ENCODE results near the gene ROBO1.

ROBO1 gene

DNA sequence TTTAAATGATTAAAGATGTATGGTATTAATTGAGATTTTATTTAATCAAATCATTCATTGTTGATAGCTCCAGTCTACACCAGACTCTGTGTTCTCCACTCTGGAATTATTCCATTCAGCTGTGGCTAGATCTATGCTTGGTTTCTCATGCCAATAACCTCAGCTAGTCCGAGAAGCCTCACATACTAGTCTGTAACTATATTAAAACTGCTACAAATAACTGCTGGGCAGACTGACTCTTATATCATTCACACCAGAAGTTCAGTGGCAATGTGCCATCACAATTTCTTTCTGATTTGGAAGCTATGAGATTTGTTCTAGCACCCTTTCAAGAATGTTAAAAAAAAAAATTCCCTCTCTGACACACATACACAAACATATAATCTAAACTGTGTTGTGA is 947.3 kb downstream of the ROBO1 start:
- no peak for DNase-seq (ENCODE audit: low read depth in 2 of 2, low spot score in 1 of 2)

DNA sequence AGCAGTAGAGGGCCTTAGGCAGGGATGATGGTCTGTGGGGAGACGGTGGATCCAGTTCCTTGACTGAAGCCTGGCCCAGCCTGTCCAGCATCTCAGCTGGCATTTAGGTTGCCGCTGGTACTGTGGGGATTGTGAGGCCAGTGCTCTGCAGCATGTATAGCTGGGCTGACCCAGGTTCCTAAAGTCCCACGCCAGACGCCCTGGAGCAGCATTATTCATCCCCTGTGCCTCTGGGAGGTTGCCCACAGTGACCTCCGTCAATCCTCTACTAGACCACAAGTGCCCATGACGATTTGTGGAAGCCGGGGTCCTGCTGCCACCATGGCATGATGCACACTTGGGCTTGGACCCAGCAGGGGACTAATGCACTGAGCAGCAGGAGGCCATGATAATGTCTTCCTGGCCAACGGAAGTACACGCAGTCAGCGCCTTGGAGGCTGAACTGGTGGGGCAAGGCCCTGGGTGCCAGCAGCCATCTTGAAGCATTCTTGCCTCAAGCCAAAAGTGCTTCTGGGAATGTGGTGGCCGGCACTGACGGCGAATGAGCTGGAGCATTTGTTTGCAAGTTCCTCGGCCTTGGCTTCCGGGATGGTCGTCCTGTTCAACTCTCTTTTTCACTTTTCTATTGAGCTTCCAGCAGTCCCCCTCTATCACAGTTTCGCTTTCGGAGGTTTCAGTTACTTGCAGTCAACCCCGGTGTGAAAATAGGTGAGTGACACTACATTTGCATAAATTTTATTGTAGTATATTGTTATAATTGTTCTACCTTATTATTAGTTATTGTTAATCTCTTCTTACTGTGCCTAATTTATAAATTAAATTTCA is 949.4 kb downstream of the ROBO1 start:
- no peak for DNase-seq (ENCODE audit: low read depth in 2 of 2, low spot score in 1 of 2)

DNA sequence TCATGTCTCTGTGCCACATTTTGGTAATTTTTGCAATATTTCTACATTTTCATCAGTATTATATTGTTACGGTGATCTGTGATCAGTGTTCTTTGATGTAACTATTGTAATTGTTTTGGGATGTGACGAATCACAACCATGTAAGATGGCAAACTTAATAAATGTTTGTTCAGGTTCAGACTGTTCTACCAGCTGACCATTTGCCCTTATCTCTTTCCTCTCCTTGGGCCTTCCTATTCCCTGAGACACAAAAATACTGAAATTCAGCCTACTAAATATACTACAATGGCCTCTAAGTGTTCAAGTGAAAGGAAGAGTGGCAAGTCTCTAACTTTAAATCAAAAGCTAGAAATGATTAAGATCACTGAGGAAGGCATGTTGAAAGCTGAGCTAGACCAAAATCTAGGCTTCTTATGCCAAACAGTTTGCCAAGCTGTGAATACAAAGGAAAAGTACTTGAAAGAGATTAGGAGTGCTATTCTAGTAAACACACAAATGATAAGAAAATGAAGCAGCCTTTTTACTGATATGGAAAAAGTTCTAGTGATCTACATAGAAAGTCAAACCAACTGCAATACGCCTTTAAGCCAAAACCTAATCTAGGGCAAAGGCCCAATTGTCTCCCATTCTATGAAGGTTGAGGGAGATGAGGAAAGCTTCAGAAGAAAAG is 952.8 kb downstream of the ROBO1 start:
- DNase-seq (ENCODE audit: low read depth in 2 of 2, low spot score in 1 of 2) = no peak

DNA sequence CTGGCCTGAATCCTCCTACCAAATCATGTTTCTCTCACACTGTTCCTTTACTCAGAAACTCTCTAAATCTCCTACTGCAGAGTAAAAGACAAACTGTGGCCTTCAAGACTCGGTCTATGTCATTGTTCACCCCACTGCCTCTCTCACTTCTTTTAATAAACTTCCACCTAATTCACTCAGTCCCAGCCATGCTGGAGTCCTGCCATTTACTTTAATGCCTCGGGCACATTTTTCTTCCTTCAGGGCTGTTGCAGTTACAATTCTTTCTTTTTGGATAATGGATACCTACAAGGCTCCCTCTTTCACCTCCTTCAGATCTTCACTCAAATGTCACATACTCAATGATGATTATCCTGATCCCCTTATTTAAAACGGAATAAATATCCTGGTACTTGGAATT is 955.6 kb downstream of the ROBO1 start:
- no peak for DNase-seq (ENCODE audit: low read depth in 2 of 2, low spot score in 1 of 2)

DNA sequence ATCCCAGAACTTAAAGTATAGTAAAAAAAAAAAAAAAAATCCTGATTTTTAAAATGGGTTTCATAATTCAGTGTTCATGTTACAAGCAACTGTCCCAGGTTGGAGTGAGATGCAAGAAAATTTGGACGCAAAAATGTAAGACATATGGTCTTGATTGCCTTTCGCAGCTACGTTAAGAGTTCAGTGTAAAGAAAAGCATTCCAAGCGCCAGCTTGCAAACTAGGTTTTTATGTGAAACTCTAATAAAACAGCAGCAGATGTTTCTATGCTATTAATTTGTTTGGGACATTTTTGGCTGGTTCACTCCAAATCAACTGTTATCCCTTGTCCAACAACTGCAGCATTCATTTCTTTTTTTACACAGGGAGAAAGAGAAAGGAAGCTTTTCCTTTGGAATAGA is 957.8 kb downstream of the ROBO1 start:
- DNase-seq (ENCODE audit: low read depth in 2 of 2, low spot score in 1 of 2) = no peak

DNA sequence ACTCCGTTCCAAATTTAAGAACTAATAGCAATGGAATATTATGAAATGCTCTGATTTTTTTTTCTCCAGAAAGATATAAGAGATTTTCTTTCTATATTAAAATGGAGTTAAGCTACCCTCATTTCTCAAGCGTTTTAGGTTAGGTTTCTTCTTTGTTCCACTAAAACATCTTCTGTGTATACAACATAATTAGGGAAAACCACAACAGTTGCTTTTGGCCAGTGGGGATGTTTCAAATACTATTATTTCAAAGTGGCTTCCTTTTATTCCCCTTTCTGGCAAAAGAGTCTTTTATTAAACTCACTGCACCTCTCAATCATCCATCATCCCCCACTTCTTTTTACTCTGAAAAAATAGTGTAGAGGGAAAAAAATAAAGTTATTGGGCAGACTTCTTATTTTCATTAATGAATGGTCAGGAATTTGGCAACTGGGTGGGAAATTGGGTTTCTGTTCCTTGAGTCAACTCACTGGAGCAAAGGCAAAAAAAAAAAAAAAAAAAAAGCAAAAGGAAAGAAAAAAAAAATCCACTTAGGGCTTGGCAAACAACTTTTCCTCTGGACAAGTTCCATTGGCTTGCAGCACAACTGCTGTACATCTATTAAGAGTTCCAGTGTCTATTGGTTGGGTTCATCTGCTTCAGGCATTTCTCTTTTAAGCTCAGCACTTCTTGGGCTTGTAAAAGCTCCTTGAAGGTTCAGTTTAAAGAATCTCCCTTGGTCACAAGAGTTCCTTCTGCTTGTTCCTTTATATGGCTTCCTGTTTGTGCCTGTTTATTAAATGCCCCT is 963.4 kb downstream of the ROBO1 start:
- no peak for DNase-seq (ENCODE audit: low read depth in 2 of 2, low spot score in 1 of 2)

DNA sequence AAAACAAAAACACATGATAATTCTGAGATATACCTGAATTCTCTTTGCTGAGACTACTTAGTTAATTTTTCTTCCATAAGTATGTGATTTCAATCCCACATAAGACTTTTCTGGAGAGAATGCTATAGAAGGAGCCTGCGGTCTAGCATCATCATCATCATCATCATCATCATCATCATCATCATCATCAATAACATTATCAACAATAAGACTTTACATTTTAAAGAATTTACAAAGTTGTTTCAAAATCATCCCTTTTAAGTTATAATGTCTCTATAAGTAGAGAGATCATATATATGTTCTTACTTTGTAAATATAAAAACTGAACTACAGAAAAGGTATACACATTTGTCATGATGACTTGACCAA is 965.3 kb downstream of the ROBO1 start:
- DNase-seq (ENCODE audit: low read depth in 2 of 2, low spot score in 1 of 2) = no peak

DNA sequence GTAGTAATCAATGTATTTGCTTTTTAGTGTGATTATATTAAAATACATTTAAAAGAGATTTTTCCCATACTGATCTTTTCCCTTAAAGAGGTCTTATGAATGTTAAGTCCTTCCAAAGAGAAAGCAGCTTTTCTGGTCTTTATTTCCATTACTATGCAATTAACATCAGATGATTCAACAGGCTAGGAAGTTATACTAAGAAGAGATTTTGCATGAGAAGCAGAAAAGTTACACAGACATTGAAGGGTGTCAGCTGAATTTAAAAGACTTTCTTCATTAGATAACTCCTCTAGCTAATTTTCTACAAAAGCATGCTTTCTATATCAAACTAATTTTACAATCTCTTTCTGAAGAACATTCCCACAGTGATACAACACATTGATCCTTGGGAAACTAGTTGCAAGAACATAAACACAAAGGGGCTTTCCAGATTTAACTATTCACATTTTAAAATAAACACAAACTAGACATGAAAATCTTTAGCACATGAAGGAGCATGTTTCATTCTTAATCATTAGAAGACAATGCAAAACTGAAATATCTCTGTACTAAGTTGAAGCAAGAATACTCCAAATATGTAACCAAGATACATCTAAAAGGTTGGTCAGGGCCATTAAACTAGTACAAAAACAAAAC is 965.8 kb downstream of the ROBO1 start:
- no peak for DNase-seq (ENCODE audit: low read depth in 2 of 2, low spot score in 1 of 2)

DNA sequence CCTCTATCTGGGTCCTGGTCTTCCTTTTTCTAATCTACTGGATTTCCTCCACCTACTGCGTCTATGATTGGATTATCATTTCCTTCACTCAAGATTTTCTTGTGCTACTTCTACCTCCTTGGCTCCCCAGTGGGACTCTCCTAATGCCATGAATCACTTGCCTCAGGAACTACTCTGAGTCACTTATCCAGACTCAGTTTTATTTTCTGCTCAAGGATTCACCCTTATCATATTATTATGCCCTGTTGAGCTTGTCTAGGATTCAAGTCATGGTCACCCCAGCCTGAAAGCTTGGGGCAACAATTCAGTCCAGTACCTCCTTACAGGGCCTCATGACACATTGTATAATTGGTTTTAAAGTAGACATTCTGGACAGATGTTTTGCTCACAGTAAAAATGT is 968.1 kb downstream of the ROBO1 start:
- no peak for DNase-seq (ENCODE audit: low read depth in 2 of 2, low spot score in 1 of 2)

DNA sequence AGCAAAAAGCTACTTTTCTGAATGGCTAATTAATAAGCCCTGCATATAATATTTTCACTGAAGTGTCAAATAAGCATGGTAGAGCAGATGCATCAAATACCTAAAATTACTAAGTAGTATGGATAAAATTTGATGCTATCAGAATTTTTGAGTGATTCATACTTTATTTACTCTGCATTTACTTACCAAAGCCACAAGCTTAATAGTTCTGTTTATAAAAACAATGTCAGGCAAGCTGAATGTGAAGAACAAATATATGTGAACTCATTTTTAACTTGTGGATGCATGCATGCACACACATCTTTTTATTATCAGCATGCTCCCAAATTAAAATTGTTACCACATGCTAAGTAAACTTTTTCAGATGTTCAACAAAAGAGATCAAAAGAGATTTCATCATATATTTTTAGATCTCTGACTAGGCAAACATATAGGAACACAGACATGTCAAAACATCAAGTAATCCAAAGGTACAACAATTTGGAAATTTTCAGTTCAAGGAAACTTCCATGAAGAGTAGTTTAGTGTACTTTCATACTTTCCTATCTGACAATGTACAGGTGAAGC is 969.4 kb downstream of the ROBO1 start:
- DNase-seq (ENCODE audit: low read depth in 2 of 2, low spot score in 1 of 2) = no peak

DNA sequence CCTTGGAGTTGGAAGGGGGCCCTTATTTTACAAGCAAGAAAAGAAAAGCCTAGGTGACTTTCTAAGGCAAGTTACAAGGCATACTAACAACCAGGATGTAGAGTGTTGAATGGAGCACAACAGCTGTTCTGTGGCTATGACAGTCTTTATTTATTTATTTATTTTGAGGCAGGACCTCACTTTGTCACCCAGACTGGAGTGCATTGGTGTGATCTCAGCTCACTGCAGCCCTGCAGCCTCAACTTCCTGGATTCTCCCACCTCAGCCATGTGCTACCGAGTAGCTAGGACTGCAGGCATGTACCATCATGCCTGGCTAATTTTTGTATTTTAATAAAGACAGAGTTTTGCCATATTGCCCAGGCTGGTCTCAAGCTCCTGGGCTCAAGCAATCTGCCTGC is 973.4 kb downstream of the ROBO1 start:
- DNase-seq (ENCODE audit: low read depth in 2 of 2, low spot score in 1 of 2) = no peak

DNA sequence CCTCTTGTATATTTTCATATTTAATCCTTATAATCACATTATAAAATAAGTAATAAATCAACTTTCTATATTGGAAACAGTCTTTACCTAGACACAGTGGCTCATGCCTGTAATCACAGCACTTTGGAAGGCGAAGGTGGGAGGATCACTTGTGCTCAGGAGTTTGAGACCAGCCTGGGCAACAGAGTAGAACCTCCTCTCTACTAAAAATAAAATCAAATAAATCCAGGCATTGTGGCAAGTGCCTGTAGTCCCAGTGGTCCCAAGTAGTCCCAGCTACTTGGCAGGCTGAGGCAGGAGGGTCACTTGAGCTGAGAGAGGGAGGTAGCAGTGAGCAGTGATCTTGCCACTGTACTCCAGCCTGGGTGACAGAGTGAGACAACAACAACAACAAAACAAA is 975.1 kb downstream of the ROBO1 start:
- DNase-seq (ENCODE audit: low read depth in 2 of 2, low spot score in 1 of 2) = no peak

DNA sequence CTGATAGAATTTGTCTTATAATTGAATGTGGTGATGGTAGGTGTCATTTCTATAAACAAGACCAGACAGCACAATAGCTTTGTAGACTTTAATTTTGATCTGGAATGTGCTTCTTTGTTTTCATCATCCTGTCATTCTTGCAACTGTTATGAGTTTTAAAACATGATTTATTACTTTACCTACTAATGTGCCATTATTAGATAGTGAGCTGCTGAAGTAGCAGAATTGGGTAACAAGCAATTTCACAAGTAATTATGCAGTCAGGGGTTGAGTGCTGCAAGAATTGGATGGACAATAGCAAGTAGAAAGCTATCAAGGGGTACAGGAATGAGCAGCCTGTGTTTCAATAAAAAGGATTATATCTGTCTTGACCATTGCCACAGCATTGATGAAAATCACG is 975.6 kb downstream of the ROBO1 start:
- no peak for DNase-seq (ENCODE audit: low read depth in 2 of 2, low spot score in 1 of 2)

DNA sequence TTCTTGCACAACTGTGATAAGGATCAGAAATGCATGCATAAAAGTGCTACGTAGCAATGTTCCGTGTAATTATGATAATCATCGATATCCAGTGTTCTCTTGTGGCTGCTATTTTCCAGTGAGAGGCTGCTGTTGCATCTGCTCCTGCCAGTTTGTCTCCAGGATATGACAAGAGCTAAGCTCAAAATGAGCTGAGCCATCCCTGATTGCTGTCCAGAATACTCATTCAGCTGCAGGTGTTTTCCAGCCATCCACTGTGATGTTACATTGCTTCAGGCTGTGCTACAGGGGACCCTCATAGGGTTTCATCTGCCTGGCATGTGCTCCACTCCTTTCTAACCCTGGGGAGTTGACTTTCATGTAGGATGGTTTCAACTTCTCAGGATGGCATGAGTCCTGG is 976.0 kb downstream of the ROBO1 start:
- DNase-seq (ENCODE audit: low read depth in 2 of 2, low spot score in 1 of 2) = no peak

DNA sequence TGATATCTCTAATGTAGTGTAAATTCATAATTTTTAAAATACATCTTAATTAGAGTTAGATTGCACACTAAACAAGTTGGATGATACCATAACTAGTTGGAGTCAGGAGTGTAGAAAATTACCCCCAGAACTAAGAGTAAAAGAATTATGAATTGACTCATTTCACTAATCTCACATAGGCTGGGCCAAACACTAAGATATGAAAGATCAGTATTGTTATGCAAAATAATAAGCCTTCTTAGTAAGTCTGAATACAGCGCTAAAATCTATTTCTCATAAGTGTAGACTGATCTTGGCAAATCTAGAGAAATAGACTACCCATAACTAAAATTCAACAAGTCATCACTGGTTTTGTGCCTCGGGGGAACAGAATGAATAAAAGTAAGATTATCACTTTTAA is 979.0 kb downstream of the ROBO1 start:
- DNase-seq (ENCODE audit: low read depth in 2 of 2, low spot score in 1 of 2) = no peak

DNA sequence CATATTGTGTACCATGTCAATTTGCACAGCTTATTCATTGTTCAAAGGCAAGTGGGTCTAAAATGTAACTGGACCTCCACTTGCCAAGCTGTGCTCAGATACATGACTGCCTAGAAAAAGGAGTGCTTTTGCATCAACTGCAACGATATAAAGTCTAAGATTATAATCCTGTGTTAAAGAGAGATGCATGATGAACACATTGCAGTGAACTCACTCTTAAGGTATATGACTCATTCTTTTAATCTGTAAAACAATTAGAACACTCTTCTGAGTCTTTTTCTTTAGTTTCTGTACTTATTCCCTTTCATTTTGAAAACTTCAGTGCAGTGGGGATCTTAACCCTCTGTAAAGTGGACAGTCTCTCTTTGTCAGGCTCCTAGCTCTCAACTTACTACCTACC is 982.8 kb downstream of the ROBO1 start:
- DNase-seq (ENCODE audit: low read depth in 2 of 2, low spot score in 1 of 2) = no peak

DNA sequence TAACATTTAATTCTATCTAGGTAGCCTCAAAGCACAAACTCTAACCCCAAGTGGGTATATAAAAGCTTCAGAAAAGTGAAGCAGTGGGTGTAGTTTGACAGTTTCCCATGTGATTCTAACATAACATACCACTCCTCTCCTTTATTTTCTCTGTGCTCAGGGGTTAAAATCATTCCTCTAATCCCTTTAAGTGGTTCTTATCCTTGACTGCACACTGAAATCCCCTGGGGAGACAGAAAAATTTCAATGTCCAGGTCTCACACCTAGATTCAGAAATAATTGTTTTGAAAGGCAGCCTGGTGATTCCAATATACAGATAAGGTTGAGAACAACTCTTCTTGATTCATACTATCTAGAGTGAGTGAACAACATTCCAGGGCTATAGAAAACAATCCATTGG is 986.4 kb downstream of the ROBO1 start:
- no peak for DNase-seq (ENCODE audit: low read depth in 2 of 2, low spot score in 1 of 2)

DNA sequence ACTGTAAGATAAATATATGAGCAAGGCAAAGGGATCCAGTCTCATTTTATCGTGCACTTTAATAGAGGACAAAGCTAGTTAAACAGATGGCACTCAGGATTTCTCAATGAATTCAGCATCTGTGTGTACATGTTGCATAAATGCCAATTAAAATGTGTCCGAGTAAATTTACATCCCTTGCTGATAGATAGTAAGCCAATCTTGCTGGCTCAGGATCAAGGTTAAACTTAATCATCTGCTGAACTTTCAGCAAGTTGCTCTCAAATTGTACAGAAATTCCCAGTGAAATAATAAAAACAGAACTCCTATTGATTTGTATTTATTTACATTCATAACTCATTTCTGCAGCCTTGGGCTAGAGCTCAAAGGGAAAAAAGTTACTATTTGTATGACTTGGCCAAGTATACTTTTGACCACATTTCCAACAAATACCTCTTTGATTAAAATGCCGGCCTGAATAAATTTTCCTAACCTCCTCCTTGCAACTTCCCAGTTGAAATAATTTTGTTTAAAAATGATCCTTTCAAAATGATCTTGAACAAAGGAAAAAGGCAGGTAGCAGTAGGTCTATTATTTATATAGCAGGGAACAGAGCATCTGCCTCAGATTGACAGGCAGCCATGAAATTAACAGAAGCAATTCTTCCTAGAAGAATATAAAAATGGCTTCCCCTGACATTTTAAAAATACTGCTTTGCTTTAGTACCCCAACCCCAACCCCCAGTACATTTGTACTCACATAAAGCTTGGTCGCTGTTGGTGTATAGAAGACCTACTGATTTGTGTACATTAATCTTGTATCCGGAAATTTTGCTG is 1001.9 kb downstream of the ROBO1 start:
- no peak for DNase-seq (ENCODE audit: low read depth in 2 of 2, low spot score in 1 of 2)

DNA sequence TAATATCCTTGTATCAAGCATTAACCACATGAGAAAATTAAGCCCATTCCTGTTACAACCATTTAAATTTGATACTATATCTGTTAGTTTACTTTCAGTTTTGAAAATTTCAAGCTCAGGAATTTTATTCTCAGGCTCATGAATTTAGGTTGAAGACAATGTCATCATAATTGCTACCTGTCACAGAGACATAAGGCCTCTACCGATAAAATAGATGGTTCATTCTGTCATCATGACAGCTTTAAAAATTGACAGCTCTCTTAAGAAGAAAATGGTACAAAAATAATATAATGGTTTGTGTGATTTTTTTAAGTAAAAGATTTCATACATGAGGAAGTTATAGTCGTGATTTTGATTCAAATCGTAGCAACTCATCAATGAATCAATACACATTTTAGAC is 1003.2 kb downstream of the ROBO1 start:
- no peak for DNase-seq (ENCODE audit: low read depth in 2 of 2, low spot score in 1 of 2)

DNA sequence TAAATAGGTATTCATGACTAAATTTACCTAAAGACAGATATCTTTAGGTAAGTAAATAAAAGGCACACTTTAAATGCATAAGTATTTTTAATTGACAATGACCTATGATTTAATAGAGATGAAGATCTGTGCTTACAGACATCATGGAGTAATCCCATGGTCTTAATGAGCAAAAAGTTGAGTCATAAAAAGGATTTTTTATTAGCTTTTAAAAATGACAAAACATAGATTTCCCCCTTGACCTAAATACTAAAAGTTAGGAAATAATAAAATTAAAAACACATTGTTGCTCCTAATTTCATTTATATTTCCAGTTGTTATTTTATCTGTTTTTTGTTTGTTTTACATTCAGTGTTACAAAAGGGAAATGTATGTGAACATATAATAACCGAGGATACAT is 1005.7 kb downstream of the ROBO1 start:
- no peak for DNase-seq (ENCODE audit: low read depth in 2 of 2, low spot score in 1 of 2)

DNA sequence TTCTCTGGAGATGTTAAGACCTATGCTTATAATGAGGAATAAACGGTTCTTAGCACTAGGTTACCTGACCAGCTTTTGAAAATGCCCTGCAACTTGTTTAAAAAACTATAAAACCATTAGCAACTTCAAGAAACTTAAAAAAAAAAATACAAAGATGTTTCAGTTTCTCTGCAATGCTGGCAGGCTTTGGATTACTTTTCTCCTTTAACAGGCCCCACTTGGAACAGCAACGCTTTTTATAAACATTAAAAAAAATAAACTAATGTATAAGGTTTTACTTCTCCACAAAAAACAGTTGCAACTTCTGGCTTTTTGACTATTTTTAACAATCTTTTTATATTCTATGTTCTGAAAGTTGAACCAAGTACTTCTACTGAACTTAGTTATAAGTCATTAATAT is 1006.7 kb downstream of the ROBO1 start:
- DNase-seq (ENCODE audit: low read depth in 2 of 2, low spot score in 1 of 2) = no peak

Data from stimulated activated CD8-positive, alpha-beta memory T cell treated with anti-CD3 and anti-CD28 coated beads, Interleukin-4, amount 100 ng/mL, for 4 hours (primary cell).